T-helper 1 cell treated with Interleukin-12 subunit alpha and Interleukin-12 subunit beta and Interleukin-4 antibody, amounts not matched to agents 30 ng/mL and 1 ng/mL, for 36 hours (primary cell): ENCODE results near the gene POSTN. TPM values are rescaled to one million over a fixed set of nuclear protein-coding genes. Genes with fewer than 3 reads are reported as not detected.
"Not testable (repeated sequence)": the region's sequence is repeated elsewhere in the genome, so short reads cannot be mapped to it uniquely, and the experiment has no call there.

Source experiments
- intact Hi-C: fragments of 100-400 bp; cut with micrococcal nuclease; formaldehyde crosslinking; loops from one replicate; pipeline ENCODE4 v1.15.1; 2024
- total RNA-seq: library from RNA; stranded (reverse); gene quantifications from 2 replicates; pipeline ENCODE4 v1.2.3, GENCODE V29; 2022

Gene POSTN
- total RNA-seq, 1 donor from 2014 or later = not detected

- intact Hi-C loops = no loop called here
These were observed 1.8 kb downstream of the POSTN start for GRCh38 chr13:37596805-37597204.

- intact Hi-C loops = no loop called here
These were observed 3.4 kb downstream of the POSTN start for GRCh38 chr13:37595162-37595561.

GRCh38 chr13:37594550-37594949, 4.0 kb downstream of the POSTN start:
- intact Hi-C loops = no loop called here

GRCh38 chr13:37589381-37589780, 9.2 kb downstream of the POSTN start:
- intact Hi-C loops = not testable (repeated sequence)

- intact Hi-C loops = no loop called here
These were observed 11.3 kb downstream of the POSTN start for GRCh38 chr13:37587236-37587635.

- intact Hi-C loops = no loop called here
These were observed 12.4 kb downstream of the POSTN start for GRCh38 chr13:37586164-37586563.

GRCh38 chr13:37585541-37585940, 13.0 kb downstream of the POSTN start:
- intact Hi-C loops = no loop called here

- intact Hi-C loops = no loop called here
These were observed 22.0 kb downstream of the POSTN start for GRCh38 chr13:37576601-37577000.

- intact Hi-C loops = no loop called here
These were observed 33.1 kb downstream of the POSTN start for GRCh38 chr13:37565425-37565824.

GRCh38 chr13:37561031-37561430, 37.5 kb downstream of the POSTN start:
- intact Hi-C loops = no loop called here

GRCh38 chr13:37560526-37560925, 38.0 kb downstream of the POSTN start:
- intact Hi-C loops = no loop called here

GRCh38 chr13:37558766-37559165, 39.8 kb downstream of the POSTN start:
- intact Hi-C loops = not testable (repeated sequence)

- intact Hi-C loops = no loop called here
These were observed 52.5 kb downstream of the POSTN start for GRCh38 chr13:37546087-37546486.

- intact Hi-C loops = no loop called here
These were observed 53.6 kb downstream of the POSTN start for GRCh38 chr13:37544995-37545394.

GRCh38 chr13:37539976-37540605, 58.5 kb downstream of the POSTN start:
- intact Hi-C loops = no loop called here

GRCh38 chr13:37539170-37539569, 59.4 kb downstream of the POSTN start:
- intact Hi-C loops = no loop called here

- intact Hi-C loops = no loop called here
These were observed 63.1 kb downstream of the POSTN start for GRCh38 chr13:37535501-37535900.

- intact Hi-C loops = no loop called here
These were observed 63.9 kb downstream of the POSTN start for GRCh38 chr13:37534676-37535075.

GRCh38 chr13:37534181-37534580, 64.4 kb downstream of the POSTN start:
- intact Hi-C loops = no loop called here

- intact Hi-C loops = no loop called here
These were observed 67.5 kb downstream of the POSTN start for GRCh38 chr13:37531049-37531448.

- intact Hi-C loops = no loop called here
These were observed 68.7 kb downstream of the POSTN start for GRCh38 chr13:37529751-37530385.

- intact Hi-C loops = no loop called here
These were observed 71.7 kb downstream of the POSTN start for GRCh38 chr13:37526710-37527473.

GRCh38 chr13:37515226-37515625, 83.3 kb downstream of the POSTN start:
- intact Hi-C loops = no loop called here
